Testis (tissue), 2 donors: ENCODE data around the gene TTLL10.

Experiments used
- POLR2A ChIP-seq: fragments of 450-650 bp; IDR thresholded peaks from one replicate; pipeline ENCODE4 v1.6.1; 2017; ENCODE audit warnings: antibody characterized with exemption, mild to moderate bottlenecking, moderate library complexity
- TF ChIP-seq, protein P1 (sequence below), 3 experiments: fragments of 450-650 bp in 2 of 3; fragments of 200-600 bp in 1 of 3; sonication (generic) in 1 of 3; IDR thresholded peaks; one replicate each; pipeline ENCODE4 v1.5.1; 2016 to 2019; ENCODE audit warnings: antibody characterized with exemption in 3 of 3, mild to moderate bottlenecking in 2 of 3, moderate library complexity in 1 of 3

- TF ChIP-seq, protein P1, sequence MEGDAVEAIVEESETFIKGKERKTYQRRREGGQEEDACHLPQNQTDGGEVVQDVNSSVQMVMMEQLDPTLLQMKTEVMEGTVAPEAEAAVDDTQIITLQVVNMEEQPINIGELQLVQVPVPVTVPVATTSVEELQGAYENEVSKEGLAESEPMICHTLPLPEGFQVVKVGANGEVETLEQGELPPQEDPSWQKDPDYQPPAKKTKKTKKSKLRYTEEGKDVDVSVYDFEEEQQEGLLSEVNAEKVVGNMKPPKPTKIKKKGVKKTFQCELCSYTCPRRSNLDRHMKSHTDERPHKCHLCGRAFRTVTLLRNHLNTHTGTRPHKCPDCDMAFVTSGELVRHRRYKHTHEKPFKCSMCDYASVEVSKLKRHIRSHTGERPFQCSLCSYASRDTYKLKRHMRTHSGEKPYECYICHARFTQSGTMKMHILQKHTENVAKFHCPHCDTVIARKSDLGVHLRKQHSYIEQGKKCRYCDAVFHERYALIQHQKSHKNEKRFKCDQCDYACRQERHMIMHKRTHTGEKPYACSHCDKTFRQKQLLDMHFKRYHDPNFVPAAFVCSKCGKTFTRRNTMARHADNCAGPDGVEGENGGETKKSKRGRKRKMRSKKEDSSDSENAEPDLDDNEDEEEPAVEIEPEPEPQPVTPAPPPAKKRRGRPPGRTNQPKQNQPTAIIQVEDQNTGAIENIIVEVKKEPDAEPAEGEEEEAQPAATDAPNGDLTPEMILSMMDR (IDR thresholded peaks at IDR 0.05) = no peak
- no peak for TF ChIP-seq POLR2A
Observed at GRCh38 chr1:1227386-1227785, 53.7 kb downstream of the TTLL10 start.
